GM23338 (cell line): Measurements from ENCODE around the gene DIDO1. TPM values are rescaled to one million over a fixed set of nuclear protein-coding genes. Genes with fewer than 3 reads are reported as not detected.

Source experiments
- ATAC-seq: fragments of 200-7000 bp; cut with Tn5 transposase; 3 replicates; pipeline ENCODE4 v1.9.1; 2020
- DNase-seq: peaks from one replicate; pipeline ENCODE4 v3.0.0-alpha.2; 2015; ENCODE audit warnings: low spot score
- H2AFZ ChIP-seq: fragments of 200-600 bp; sonication (generic); 2 replicates; pipeline ENCODE4 v1.8.0; 2016; ENCODE audit warnings: antibody characterized with exemption, mild to moderate bottlenecking, moderate library complexity
- H3F3A ChIP-seq: fragments of 200-600 bp; sonication (generic); replicated peaks from 2 replicates; pipeline ENCODE4 v1.8.0; 2017; ENCODE audit warnings: antibody characterized with exemption, mixed run types, low read depth
- H3K27ac ChIP-seq: fragments of 200-600 bp; sonication (generic); 2 replicates; pipeline ENCODE4 v1.6.1; 2016; ENCODE audit warnings: low read depth
- H3K27me3 ChIP-seq: fragments of 200-600 bp; sonication (generic); 2 replicates; pipeline ENCODE4 v1.8.0; 2016; ENCODE audit warnings: mild to moderate bottlenecking, mixed run types, moderate library complexity; ENCODE audit not compliant: insufficient read depth
- H3K36me3 ChIP-seq: fragments of 200-600 bp; sonication (generic); 2 replicates; pipeline ENCODE4 v1.8.0; 2016; ENCODE audit warnings: mild to moderate bottlenecking; ENCODE audit not compliant: insufficient read depth
- H3K4me1 ChIP-seq: fragments of 200-600 bp; sonication (generic); 2 replicates; pipeline ENCODE4 v1.8.0; 2016; ENCODE audit warnings: mild to moderate bottlenecking, moderate library complexity; ENCODE audit not compliant: insufficient read depth
- H3K4me2 ChIP-seq: fragments of 200-600 bp; sonication (generic); 2 replicates; pipeline ENCODE4 v1.7.1; 2017; ENCODE audit warnings: mixed run types
- H3K4me3 ChIP-seq: fragments of 200-600 bp; sonication (generic); 2 replicates; pipeline ENCODE4 v1.6.1; 2016; ENCODE audit warnings: mixed run types
- H3K79me2 ChIP-seq: fragments of 200-600 bp; sonication (generic); replicated peaks from 2 replicates; pipeline ENCODE4 v1.8.0; 2017; ENCODE audit warnings: mild to moderate bottlenecking; ENCODE audit not compliant: insufficient read depth
- H3K9me2 ChIP-seq: fragments of 200-600 bp; sonication (generic); 2 replicates; pipeline ENCODE4 v1.8.0; 2017; ENCODE audit not compliant: insufficient read depth
- H4K20me1 ChIP-seq: fragments of 200-600 bp; sonication (generic); replicated peaks from 2 replicates; pipeline ENCODE4 v1.8.0; 2017; ENCODE audit warnings: mild to moderate bottlenecking; ENCODE audit not compliant: insufficient read depth
- H3K27ac Mint-ChIP-seq: 2 replicates; pipeline ENCODE4 v1.8.0; 2020; ENCODE audit warnings: inconsistent platforms, mild to moderate bottlenecking, moderate library complexity, mixed read lengths
- H3K27me3 Mint-ChIP-seq: 3 replicates; pipeline ENCODE4 v1.8.0; 2022; ENCODE audit warnings: low read depth, mild to moderate bottlenecking, moderate library complexity, mixed read lengths, inconsistent platforms; ENCODE audit not compliant: insufficient read depth, poor library complexity
- H3K36me3 Mint-ChIP-seq: 3 replicates; pipeline ENCODE4 v1.8.0; 2021; ENCODE audit warnings: low read depth, mild to moderate bottlenecking, inconsistent platforms, moderate library complexity, mixed read lengths
- H3K4me1 Mint-ChIP-seq: 3 replicates; pipeline ENCODE4 v1.8.0; 2020; ENCODE audit warnings: mild to moderate bottlenecking, inconsistent platforms, mixed read lengths
- H3K4me3 Mint-ChIP-seq: 3 replicates; pipeline ENCODE4 v1.8.0; 2021; ENCODE audit warnings: moderate library complexity, mild to moderate bottlenecking, inconsistent platforms, mixed read lengths
- H3K9me3 Mint-ChIP-seq: 3 replicates; pipeline ENCODE4 v1.8.0; 2020; ENCODE audit warnings: moderate library complexity, mild to moderate bottlenecking, inconsistent platforms, mixed read lengths
- CREB1 ChIP-seq: fragments of 250-450 bp; sonication (Bioruptor Pico); IDR thresholded peaks from 2 replicates; pipeline ENCODE4 v1.5.0; 2020; ENCODE audit warnings: low read depth, mild to moderate bottlenecking, moderate library complexity
- CTCF ChIP-seq, 2 experiments: fragments of 200-600 bp in 1 of 2; sonication (generic) in 1 of 2; conservative IDR thresholded peaks; 2 replicates each; pipeline versions ENCODE4 v1.5.1 to v1.6.1; 2016 to 2017; ENCODE audit warnings: antibody characterized with exemption in 2 of 2, low read depth in 2 of 2, mild to moderate bottlenecking in 2 of 2, moderate library complexity in 1 of 2
- ETS1 ChIP-seq: IDR thresholded peaks from 2 replicates; pipeline ENCODE4 v1.6.1; 2016; ENCODE audit warnings: antibody characterized with exemption
- EZH2 ChIP-seq: fragments of 200-600 bp; sonication (generic); IDR thresholded peaks from one replicate; pipeline ENCODE4 v1.8.0; 2017; ENCODE audit warnings: antibody characterized with exemption, mild to moderate bottlenecking, low read depth; ENCODE audit not compliant: unreplicated experiment
- NANOG ChIP-seq: IDR thresholded peaks from 2 replicates; pipeline ENCODE4 v1.6.1; 2016; ENCODE audit warnings: antibody characterized with exemption, borderline replicate concordance
- POLR2AphosphoS5 ChIP-seq: IDR thresholded peaks from 2 replicates; pipeline ENCODE4 v1.6.1; 2016; ENCODE audit warnings: antibody characterized with exemption, low read depth
- STAT1 ChIP-seq: IDR thresholded peaks from one replicate; pipeline ENCODE4 v1.6.1; 2016; ENCODE audit warnings: antibody characterized with exemption; ENCODE audit not compliant: unreplicated experiment
- ZNF114 ChIP-seq: fragments of 250-450 bp; sonication (Bioruptor Pico); IDR thresholded peaks from 2 replicates; pipeline ENCODE4 v1.5.0; 2020; ENCODE audit warnings: mild to moderate bottlenecking, moderate library complexity
- ZNF331 ChIP-seq: fragments of 250-450 bp; sonication (Bioruptor Pico); IDR thresholded peaks from 2 replicates; pipeline ENCODE4 v1.5.0; 2020; ENCODE audit warnings: low read depth, mild to moderate bottlenecking, moderate library complexity
- ZNF462 ChIP-seq: fragments of 250-450 bp; sonication (Bioruptor Pico); IDR thresholded peaks from 2 replicates; pipeline ENCODE4 v1.5.0; 2020; ENCODE audit warnings: mild to moderate bottlenecking, moderate library complexity
- polyA plus RNA-seq: library from polyadenylated mRNA; unstranded; fragments of >200 nt; fragmentation: Nextera tagmentation; extraction: Ambion mirVana; gene quantifications from 2 replicates; pipeline ENCODE4 v1.2.1, GENCODE V29; 2016
- total RNA-seq: library from RNA; depleted of rRNA; stranded (reverse); fragments of >200 nt; shearing (Covaris generic); gene quantifications from 2 replicates; pipeline ENCODE4 v1.2.3, GENCODE V29; 2014

Gene DIDO1
- total and polyA plus RNA-seq, 2 experiments from 2014 or later: 72.4 to 162 TPM

- H3K4me3 Mint-ChIP-seq: no peak overlapping the region
- peaks cover 3% of the 10 kb centered on the region for H3K27me3 ChIP-seq
- peaks cover 26% of the 10 kb centered on the region for H4K20me1 ChIP-seq
- no peak overlapping the region for H3K4me2 ChIP-seq
- no peak overlapping the region for H2AFZ ChIP-seq
- H3K4me3 ChIP-seq: no peak overlapping the region
- ATAC-seq (no peak), DNase-seq (no peak)
- peaks cover 20% of the 10 kb centered on the region for H3K4me1 Mint-ChIP-seq
- H3F3A ChIP-seq: peaks cover 14% of the 10 kb centered on the region; the same call in 1 of the 2 replicates
- H3K27me3 Mint-ChIP-seq: peaks cover 5% of the 10 kb centered on the region
- peaks cover 27% of the 10 kb centered on the region for H3K36me3 ChIP-seq
- TF ChIP-seq ETS1: no peak
- TF ChIP-seq EZH2: no peak
- no peak for TF ChIP-seq CREB1 (CRISPR knock-in tag)
- TF ChIP-seq ZNF331 (CRISPR knock-in tag): no peak
- TF ChIP-seq NANOG: no peak
- TF ChIP-seq ZNF462 (CRISPR knock-in tag): no peak
- TF ChIP-seq ZNF114: no peak
- no peak for TF ChIP-seq CTCF (conservative IDR thresholded peaks at IDR 0.05; ENCODE audit: low read depth in 2 of 2)
- TF ChIP-seq POLR2AphosphoS5: no peak
- TF ChIP-seq STAT1: no peak
- peaks cover 7% of the 10 kb centered on the region; the same call in 1 of the 2 replicates for H3K4me1 ChIP-seq
- no peaks in the 10 kb centered on the region for H3K9me3 Mint-ChIP-seq
- H3K27ac ChIP-seq: no peak overlapping the region
- H3K36me3 Mint-ChIP-seq: peaks cover 45% of the 10 kb centered on the region
- H3K79me2 ChIP-seq: peaks cover 36% of the 10 kb centered on the region
- H3K9me2 ChIP-seq: no peaks in the 10 kb centered on the region
- no peak overlapping the region for H3K27ac Mint-ChIP-seq
These were observed 71.2 kb downstream of the DIDO1 start for GRCh38 chr20:62855120-62855519.
